HEK293 (cell line): ENCODE results near the gene NAV2.

Experiments used
- CTCF ChIA-PET: fragments of 350-600 bp; formaldehyde crosslinking; extraction: SDS; loops from one replicate; lab custom pipeline; 2021; ENCODE audit warnings: antibody characterized with exemption; lab: Yijun Ruan, JAX
- POLR2A ChIA-PET: fragments of 300-600 bp; formaldehyde crosslinking; extraction: SDS; loops from one replicate; lab custom pipeline; 2020; ENCODE audit warnings: antibody characterized with exemption, inconsistent platforms; lab: Yijun Ruan, JAX
- H3K27ac ChIP-seq: fragments of 200-500 bp; sonication (Bioruptor generic); 2 replicates; pipeline ENCODE4 v1.5.1; 2014; ENCODE audit warnings: low read depth, low read length, control low read depth, inconsistent platforms; ENCODE audit errors: extremely low read depth
- H3K36me3 ChIP-seq, 2 experiments: fragments of 200-500 bp in 1 of 2; sonication (Bioruptor generic) in 1 of 2; 1 replicate in 1 of 2; 2 replicates in 1 of 2; pipeline ENCODE4 v1.5.1; 2014 to 2017; ENCODE audit warnings: inconsistent platforms in 2 of 2, low read length in 2 of 2; ENCODE audit not compliant: control insufficient read depth in 2 of 2, insufficient read depth in 1 of 2
- H3K4me1 ChIP-seq: fragments of 200-500 bp; sonication (Bioruptor generic); 2 replicates; pipeline ENCODE4 v1.5.1; 2014; ENCODE audit warnings: mild to moderate bottlenecking, low read length, inconsistent platforms; ENCODE audit not compliant: control insufficient read depth, insufficient read depth
- H3K4me3 ChIP-seq: 2 replicates; pipeline ENCODE4 v1.5.1; 2011; ENCODE audit warnings: low read depth, mild to moderate bottlenecking, control low read depth, low read length, moderate library complexity
- H3K9me3 ChIP-seq: fragments of 200-500 bp; sonication (Bioruptor generic); 2 replicates; pipeline ENCODE4 v1.5.1; 2014; ENCODE audit warnings: low read depth, low read length, inconsistent platforms; ENCODE audit not compliant: control insufficient read depth, insufficient read depth
- BCL11A ChIP-seq: fragments of 450-650 bp; formaldehyde crosslinking; IDR thresholded peaks from 2 replicates; pipeline ENCODE4 v1.5.1; 2016; ENCODE audit warnings: low read depth, missing biosample characterization, missing genetic modification characterization
- BCL11B ChIP-seq: fragments of 450-650 bp; formaldehyde crosslinking; IDR thresholded peaks from 2 replicates; pipeline ENCODE4 v1.5.1; 2016; ENCODE audit warnings: low read depth, missing biosample characterization, missing genetic modification characterization
- FEZF1 ChIP-seq: fragments of 450-650 bp; formaldehyde crosslinking; IDR thresholded peaks from 2 replicates; pipeline ENCODE4 v1.5.1; 2016; ENCODE audit warnings: missing biosample characterization, missing genetic modification characterization
- GLIS1 ChIP-seq: fragments of 450-650 bp; formaldehyde crosslinking; IDR thresholded peaks from 2 replicates; pipeline ENCODE4 v1.5.1; 2016; ENCODE audit warnings: missing biosample characterization, missing genetic modification characterization
- OVOL3 ChIP-seq: fragments of 450-650 bp; formaldehyde crosslinking; IDR thresholded peaks from 2 replicates; pipeline ENCODE4 v1.5.1; 2016; ENCODE audit warnings: missing biosample characterization, missing genetic modification characterization
- SCRT1 ChIP-seq: fragments of 450-650 bp; formaldehyde crosslinking; IDR thresholded peaks from 2 replicates; pipeline ENCODE4 v1.5.1; 2016; ENCODE audit warnings: missing biosample characterization, missing genetic modification characterization, borderline replicate concordance
- SP3 ChIP-seq: fragments of 450-650 bp; formaldehyde crosslinking; IDR thresholded peaks from 2 replicates; pipeline ENCODE4 v1.5.1; 2016; ENCODE audit warnings: missing biosample characterization, missing genetic modification characterization
- YY2 ChIP-seq: fragments of 450-650 bp; formaldehyde crosslinking; IDR thresholded peaks from 2 replicates; pipeline ENCODE4 v1.5.1; 2016; ENCODE audit warnings: missing biosample characterization, missing genetic modification characterization
- ZIC2 ChIP-seq: fragments of 450-650 bp; formaldehyde crosslinking; IDR thresholded peaks from 2 replicates; pipeline ENCODE4 v1.5.1; 2016; ENCODE audit warnings: missing biosample characterization, missing genetic modification characterization
- ZNF266 ChIP-seq: fragments of 450-650 bp; formaldehyde crosslinking; IDR thresholded peaks from 2 replicates; pipeline ENCODE4 v1.5.1; 2016; ENCODE audit warnings: missing biosample characterization, missing genetic modification characterization, low read depth
- ZNF423 ChIP-seq: fragments of 450-650 bp; formaldehyde crosslinking; IDR thresholded peaks from 2 replicates; pipeline ENCODE4 v1.5.1; 2016; ENCODE audit warnings: missing biosample characterization, missing genetic modification characterization
- ZNF658 ChIP-seq: fragments of 450-650 bp; formaldehyde crosslinking; IDR thresholded peaks from 2 replicates; pipeline ENCODE4; 2016; ENCODE audit warnings: missing biosample characterization, missing genetic modification characterization
- ZNF792 ChIP-seq: fragments of 450-650 bp; formaldehyde crosslinking; IDR thresholded peaks from 2 replicates; pipeline ENCODE4 v1.5.1; 2016; ENCODE audit warnings: missing biosample characterization, missing genetic modification characterization
- ZXDB ChIP-seq: fragments of 450-650 bp; formaldehyde crosslinking; IDR thresholded peaks from 2 replicates; pipeline ENCODE4 v1.5.1; 2016; ENCODE audit warnings: missing biosample characterization, missing genetic modification characterization
- TF ChIP-seq, protein P1 (sequence below): fragments of 450-650 bp; formaldehyde crosslinking; IDR thresholded peaks from 2 replicates; pipeline ENCODE4 v1.5.1; 2017; ENCODE audit warnings: missing biosample characterization, missing genetic modification characterization
- TF ChIP-seq, protein P2 (sequence below): fragments of 450-650 bp; formaldehyde crosslinking; IDR thresholded peaks from 2 replicates; pipeline ENCODE4 v1.5.1; 2016; ENCODE audit warnings: missing biosample characterization, missing genetic modification characterization
- TF ChIP-seq, protein P3 (sequence below): fragments of 450-650 bp; formaldehyde crosslinking; IDR thresholded peaks from 2 replicates; pipeline ENCODE4 v1.5.1; 2016; ENCODE audit warnings: missing biosample characterization, missing genetic modification characterization, borderline replicate concordance
- TF ChIP-seq, protein P4 (sequence below): fragments of 450-650 bp; formaldehyde crosslinking; IDR thresholded peaks from 2 replicates; pipeline ENCODE4 v1.5.1; 2016; ENCODE audit warnings: missing biosample characterization, missing genetic modification characterization

The NAV2 gene

DNA sequence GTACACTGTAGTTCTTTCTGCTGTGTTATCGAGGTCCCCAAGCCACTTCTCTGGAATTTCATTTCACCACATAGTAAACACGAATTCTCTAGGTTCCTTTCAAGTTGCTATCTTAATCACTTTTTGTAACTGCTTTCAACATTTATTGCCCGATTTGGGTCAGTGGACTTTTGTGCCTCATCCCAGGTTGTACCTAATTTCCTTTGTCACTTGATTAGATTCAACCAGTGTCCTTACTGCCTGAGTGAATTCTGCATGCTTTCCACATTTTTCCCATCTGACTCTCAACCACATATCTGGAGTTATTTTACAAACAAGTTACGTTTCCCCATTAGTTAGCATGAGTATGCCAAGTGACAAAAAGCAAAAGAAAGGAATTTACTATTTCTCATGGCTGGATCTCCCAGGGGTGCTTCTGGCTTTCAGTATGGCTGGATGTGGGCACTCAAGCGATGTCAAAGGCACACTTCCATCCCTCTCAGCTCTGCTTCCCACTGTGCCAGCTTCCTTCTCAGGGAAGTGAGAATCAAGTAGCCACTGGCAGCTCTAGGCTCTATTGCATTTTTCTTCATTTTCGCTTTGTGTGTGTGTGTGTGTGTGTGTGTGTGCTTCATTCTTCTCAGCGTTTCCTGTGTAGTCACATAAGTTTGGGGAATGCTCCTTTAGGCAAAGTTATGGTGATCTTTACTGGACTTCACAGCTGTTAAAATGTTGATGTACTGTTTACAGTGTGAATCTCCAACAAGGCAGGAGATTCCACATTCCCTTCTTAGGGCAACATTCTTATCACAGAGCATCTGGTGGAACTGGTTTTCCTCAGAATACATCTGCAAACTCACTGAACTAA lies 318.7 kb downstream of the NAV2 start:
- TF ChIP-seq, protein P1, sequence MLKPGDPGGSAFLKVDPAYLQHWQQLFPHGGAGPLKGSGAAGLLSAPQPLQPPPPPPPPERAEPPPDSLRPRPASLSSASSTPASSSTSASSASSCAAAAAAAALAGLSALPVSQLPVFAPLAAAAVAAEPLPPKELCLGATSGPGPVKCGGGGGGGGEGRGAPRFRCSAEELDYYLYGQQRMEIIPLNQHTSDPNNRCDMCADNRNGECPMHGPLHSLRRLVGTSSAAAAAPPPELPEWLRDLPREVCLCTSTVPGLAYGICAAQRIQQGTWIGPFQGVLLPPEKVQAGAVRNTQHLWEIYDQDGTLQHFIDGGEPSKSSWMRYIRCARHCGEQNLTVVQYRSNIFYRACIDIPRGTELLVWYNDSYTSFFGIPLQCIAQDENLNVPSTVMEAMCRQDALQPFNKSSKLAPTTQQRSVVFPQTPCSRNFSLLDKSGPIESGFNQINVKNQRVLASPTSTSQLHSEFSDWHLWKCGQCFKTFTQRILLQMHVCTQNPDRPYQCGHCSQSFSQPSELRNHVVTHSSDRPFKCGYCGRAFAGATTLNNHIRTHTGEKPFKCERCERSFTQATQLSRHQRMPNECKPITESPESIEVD (tag by site-specific recombination): peak; percentile 30; the same call in 1 of the 2 replicates
- TF ChIP-seq GLIS1: no peak
- peak; percentile 40; the same call in 1 of the 2 replicates for TF ChIP-seq FEZF1 (tag by site-specific recombination)
- TF ChIP-seq OVOL3 (tag by site-specific recombination): peak; percentile 64; the same call in 1 of the 2 replicates
- TF ChIP-seq, protein P2, sequence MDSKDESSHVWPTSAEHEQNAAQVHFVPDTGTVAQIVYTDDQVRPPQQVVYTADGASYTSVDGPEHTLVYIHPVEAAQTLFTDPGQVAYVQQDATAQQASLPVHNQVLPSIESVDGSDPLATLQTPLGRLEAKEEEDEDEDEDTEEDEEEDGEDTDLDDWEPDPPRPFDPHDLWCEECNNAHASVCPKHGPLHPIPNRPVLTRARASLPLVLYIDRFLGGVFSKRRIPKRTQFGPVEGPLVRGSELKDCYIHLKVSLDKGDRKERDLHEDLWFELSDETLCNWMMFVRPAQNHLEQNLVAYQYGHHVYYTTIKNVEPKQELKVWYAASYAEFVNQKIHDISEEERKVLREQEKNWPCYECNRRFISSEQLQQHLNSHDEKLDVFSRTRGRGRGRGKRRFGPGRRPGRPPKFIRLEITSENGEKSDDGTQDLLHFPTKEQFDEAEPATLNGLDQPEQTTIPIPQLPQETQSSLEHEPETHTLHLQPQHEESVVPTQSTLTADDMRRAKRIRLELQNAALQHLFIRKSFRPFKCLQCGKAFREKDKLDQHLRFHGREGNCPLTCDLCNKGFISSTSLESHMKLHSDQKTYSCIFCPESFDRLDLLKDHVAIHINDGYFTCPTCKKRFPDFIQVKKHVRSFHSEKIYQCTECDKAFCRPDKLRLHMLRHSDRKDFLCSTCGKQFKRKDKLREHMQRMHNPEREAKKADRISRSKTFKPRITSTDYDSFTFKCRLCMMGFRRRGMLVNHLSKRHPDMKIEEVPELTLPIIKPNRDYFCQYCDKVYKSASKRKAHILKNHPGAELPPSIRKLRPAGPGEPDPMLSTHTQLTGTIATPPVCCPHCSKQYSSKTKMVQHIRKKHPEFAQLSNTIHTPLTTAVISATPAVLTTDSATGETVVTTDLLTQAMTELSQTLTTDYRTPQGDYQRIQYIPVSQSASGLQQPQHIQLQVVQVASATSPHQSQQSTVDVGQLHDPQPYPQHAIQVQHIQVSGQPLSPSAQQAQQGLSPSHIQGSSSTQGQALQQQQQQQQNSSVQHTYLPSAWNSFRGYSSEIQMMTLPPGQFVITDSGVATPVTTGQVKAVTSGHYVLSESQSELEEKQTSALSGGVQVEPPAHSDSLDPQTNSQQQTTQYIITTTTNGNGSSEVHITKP (tag by site-specific recombination): 0 out of 2 replicates have a peak, but pooled peaks have one; percentile 25
- 0 out of 2 replicates have a peak, but pooled peaks have one; percentile 20 for TF ChIP-seq ZXDB (tag by site-specific recombination)
- no peak for TF ChIP-seq BCL11B (tag by site-specific recombination)
- TF ChIP-seq SCRT1 (tag by site-specific recombination): 0 out of 2 replicates have a peak, but pooled peaks have one; percentile 23
- TF ChIP-seq SP3 (tag by site-specific recombination): no peak
- Histone ChIP-seq H3K36me3 (no peaks in the 10 kb centered on the region), H3K9me3 (no peaks in the 10 kb centered on the region), H3K4me1 (peaks cover 15% of the 10 kb centered on the region; the same call in 1 of the 2 replicates), H3K4me3 (no peak overlapping the region), H3K27ac (no peak overlapping the region; the same call in 1 of the 2 replicates)
- ChIA-PET CTCF (interaction anchor here (0.7 to 0.8 kb wide), 2 partner anchors 69 to 97 kb away, joined by 3 to 5 read pairs; no protein-coding TSS in a partner anchor), POLR2A (interaction anchor here (0.6 kb wide), 2 partner anchors 9 to 19 kb away, joined by 3 read pairs; no protein-coding TSS in a partner anchor)

DNA sequence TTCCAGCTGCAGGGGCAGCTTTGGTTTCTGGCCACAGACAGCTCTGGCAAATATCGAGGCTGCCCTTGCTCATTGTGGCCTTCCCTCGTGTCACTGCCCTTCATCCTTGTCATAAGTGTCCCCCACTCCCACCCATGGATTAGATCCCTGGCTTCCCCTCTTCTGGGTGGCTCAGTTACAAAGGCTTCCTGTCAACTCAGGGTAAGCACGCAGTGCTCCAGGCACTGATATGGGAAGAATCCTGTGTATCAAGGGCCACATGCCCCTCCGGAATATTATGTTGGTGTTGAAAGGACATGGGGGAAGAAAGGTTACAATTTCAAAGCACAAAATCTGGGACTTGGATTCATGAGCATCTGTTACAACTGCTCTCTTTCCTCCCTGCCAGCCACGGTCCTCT lies 319.5 kb downstream of the NAV2 start:
- Histone ChIP-seq H3K4me1 (peaks cover 15% of the 10 kb centered on the region; the same call in 1 of the 2 replicates), H3K4me3 (no peak overlapping the region)
- POLR2A ChIA-PET: no interaction called here
- TF ChIP-seq BCL11A (tag by site-specific recombination): no peak
- TF ChIP-seq ZNF423 (tag by site-specific recombination): no peak
- TF ChIP-seq, protein P3, sequence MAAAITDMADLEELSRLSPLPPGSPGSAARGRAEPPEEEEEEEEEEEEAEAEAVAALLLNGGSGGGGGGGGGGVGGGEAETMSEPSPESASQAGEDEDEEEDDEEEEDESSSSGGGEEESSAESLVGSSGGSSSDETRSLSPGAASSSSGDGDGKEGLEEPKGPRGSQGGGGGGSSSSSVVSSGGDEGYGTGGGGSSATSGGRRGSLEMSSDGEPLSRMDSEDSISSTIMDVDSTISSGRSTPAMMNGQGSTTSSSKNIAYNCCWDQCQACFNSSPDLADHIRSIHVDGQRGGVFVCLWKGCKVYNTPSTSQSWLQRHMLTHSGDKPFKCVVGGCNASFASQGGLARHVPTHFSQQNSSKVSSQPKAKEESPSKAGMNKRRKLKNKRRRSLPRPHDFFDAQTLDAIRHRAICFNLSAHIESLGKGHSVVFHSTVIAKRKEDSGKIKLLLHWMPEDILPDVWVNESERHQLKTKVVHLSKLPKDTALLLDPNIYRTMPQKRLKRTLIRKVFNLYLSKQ (tag by site-specific recombination): no peak
- TF ChIP-seq, protein P4, sequence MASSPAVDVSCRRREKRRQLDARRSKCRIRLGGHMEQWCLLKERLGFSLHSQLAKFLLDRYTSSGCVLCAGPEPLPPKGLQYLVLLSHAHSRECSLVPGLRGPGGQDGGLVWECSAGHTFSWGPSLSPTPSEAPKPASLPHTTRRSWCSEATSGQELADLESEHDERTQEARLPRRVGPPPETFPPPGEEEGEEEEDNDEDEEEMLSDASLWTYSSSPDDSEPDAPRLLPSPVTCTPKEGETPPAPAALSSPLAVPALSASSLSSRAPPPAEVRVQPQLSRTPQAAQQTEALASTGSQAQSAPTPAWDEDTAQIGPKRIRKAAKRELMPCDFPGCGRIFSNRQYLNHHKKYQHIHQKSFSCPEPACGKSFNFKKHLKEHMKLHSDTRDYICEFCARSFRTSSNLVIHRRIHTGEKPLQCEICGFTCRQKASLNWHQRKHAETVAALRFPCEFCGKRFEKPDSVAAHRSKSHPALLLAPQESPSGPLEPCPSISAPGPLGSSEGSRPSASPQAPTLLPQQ: no peak
- TF ChIP-seq ZNF266 (tag by site-specific recombination): no peak
- no peak for TF ChIP-seq YY2 (tag by site-specific recombination)
- no peak for TF ChIP-seq ZNF792 (tag by site-specific recombination)
- TF ChIP-seq ZNF658 (tag by site-specific recombination): no peak
- TF ChIP-seq ZIC2 (tag by site-specific recombination): no peak
- TF ChIP-seq, all 188 proteins: peak for 0
- CTCF ChIA-PET: interaction anchor here (0.7 to 0.8 kb wide), 2 partner anchors 69 to 97 kb away, joined by 3 to 5 read pairs; no protein-coding TSS in a partner anchor
- H3K36me3 ChIP-seq: no peaks in the 10 kb centered on the region
- no peak overlapping the region for H3K27ac ChIP-seq
- no peaks in the 10 kb centered on the region for H3K9me3 ChIP-seq
